DMS153 (cell line): ENCODE measurements around the gene SRCAP.

ENCODE experiments used
- DNase-seq: peaks from one replicate; lab custom pipeline; 2025; lab: John Stamatoyannopoulos, UW

The SRCAP gene

GRCh38 chr16:30757316-30757715, 58.3 kb downstream of the SRCAP start:
- no peak for DNase-seq

DNA sequence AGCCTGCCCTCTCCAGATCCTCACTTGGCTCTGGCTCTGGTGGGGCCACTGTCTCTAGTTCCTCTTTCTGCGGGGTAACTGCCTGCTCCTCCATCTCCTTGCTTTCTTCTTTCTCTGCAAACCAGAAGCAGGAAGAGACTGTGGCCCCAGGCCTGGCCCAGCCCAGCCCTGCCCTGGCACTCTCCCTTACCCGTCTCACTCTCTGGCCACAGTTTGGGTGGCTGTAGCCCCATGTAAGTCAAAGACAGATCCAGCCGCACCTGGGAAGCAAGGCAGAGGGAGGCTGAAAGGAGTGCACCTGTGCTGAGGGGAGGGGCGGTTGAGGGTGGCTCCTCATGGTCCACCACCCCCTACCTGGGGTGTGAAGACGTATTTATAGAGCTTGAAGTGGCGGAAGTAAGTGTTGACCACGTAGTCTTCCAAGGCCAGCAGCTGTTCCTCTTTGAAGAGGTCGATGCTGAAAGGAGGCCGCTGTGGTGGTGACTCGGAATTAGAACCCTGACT, 60.1 kb downstream of the SRCAP start:
- DNase-seq: no peak

DNA sequence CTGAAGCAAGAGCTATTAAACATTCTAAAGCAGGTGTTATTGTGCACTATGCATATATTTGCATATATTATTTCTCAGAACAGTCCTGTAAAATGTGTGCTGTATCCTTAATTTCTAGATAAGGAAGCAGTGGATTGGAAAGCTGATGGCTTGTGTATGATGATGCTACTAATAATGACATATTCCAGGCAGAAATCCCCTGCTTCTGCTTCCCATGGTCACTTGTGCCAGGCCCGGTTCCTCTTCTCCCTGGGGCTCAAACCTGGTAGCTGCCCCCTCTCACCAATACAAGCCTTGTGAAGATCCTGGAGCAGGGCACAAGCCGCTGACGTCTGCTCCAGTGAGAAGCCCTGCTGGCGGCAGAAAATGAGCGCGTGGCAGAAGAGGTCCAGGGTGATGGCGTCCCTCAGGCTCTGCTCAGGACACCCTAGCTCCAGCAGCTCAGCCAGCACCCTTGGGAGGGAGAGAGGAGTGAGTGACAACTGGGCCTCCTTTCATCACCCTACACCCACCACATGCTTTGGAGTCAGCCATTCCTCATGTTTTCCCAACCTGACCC, 61.1 kb downstream of the SRCAP start:
- DNase-seq: no peak

DNA sequence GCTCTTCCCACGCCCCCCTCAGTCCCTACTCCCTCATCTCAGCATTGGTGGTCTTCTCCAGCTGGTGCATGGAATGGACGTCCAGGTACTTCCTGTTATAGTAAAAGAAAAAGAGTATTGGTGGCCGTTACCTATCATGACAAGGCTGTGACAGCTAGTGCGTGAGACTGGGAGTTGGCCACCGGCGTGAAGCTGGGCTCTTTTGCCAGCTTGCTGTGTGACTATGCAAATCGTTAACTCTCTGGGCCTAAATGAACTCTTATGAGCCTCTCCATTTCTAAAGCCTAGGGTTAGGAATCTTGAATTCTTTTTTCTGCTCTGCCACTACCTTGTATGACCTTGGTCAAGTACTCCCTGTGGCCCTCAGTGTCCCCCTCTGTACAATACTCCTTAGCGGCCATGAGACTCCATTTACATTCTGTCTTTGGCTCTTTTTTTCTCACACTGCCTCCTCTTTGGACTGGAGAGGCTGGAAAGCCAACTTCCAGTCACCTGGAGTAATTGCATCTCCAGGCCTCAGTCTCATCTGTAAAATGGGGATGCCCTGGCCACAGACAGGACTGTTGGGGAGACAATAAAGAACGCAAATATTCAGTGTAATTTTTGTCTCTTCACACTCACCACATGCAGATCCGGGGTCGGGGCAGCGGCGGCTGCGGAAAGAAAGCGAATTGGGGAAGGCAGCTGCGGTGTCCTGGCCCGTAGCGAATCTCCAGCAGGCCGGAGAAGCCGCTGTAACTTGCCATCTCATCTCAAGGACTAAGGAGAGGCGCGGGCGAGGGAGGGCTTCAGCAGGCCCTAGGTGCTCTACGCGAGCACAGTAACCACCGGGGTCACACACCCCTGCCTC, 61.8 kb downstream of the SRCAP start:
- DNase-seq: no peak

GRCh38 chr16:30761427-30761927, 62.5 kb downstream of the SRCAP start:
- DNase-seq: peak; percentile 9

DNA sequence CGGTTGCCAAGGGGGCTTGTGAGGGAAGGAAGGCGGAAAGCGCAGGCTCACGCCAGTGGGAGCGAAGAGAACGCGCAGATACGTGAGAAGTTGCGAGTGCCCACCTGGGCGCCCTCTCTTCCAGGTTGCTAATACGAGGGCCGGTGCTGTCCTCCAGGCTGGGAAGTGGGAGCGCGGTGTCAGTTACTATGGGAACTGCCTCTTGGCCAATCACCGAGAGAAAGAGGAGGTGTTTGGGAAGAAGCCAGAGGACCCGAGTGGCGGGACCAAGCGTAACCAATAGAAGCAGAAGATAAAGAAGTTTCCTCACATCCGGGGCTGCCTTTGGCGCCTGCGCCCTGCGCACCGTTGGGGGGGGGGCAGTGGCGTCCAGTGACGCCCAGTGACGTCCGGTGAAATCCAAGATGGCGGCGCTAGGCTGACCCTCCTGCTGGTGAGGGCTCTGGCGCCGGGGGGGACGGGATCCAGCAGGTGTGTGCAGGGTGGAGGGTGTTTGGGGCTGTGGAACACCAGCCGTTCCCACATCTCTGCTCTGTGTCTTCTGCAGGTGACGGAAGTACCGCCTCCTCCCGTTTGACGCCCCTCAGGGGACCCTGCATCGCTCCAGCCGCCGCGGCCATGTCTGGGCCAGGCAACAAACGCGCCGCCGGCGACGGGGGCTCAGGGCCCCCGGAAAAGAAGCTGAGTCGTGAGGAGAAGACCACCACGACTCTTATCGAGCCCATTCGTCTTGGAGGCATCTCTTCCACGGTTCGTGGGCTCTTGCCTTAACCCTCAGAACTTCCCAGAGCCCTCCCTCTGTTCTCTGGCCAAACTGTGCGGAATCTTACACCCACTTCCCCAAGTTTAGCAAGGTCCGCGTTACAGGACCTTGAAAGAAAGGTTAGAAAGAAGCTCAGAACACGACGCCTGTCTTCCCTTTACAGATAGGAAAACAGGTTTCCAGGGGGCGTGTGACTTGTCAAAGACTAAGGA, 63.2 kb downstream of the SRCAP start, which contains the start of the genes CFAP119 and RNF40:
TSS of gene CFAP119 (minus strand) at position 135 of the 975 bp plus-strand sequence. CDS start 314 bp downstream, outside the sequence.
TSS of gene RNF40 (plus strand) at position 395 of the 975 bp plus-strand sequence. CDS start at position 619, 224 bp downstream.
- DNase-seq: peak; percentile 98

DNA sequence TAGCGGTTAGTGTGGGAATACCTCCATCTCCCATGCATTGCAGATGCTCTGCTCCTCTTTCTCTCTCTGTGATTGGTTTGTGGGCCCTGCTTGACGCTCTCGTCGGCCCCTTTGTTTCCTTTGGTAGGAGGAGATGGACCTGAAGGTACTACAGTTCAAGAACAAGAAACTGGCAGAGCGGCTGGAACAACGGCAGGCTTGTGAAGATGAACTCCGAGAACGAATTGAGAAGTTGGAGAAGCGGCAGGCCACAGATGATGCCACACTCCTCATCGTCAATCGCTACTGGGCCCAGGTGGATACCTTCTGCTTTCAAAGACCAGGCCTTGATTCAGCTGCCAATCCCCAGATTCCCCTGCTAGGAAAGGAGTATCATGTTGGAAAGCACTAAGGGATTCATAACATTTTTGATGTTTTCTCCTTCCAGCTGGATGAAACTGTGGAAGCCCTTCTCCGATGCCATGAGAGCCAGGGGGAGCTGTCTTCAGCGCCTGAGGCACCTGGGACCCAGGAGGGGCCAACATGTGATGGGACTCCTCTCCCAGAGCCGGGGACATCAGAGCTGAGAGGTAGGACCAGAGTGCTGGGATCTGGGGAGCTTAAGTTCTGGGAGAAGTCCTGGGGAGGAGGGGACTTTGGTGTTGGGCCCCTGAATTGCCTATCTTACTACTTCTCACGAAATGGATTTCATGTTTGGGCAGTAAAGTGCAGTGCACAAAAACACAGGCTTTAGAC, 64.2 kb downstream of the SRCAP start:
- DNase-seq: no peak

DNA sequence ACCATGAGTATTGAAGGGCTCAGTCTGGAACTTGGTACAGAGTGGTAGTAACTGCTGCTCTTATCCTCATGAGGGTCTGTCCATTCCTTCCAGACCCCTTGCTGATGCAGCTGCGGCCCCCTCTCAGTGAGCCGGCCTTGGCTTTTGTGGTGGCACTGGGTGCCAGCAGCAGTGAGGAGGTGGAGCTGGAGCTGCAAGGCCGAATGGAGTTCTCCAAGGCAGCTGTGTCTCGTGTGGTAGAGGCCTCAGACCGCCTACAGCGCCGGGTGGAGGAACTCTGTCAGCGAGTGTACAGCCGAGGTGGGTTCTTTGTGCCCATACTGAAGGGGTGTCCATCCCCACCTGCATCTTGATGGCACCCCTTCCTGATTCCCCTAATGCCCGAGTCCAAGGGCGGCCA, 65.1 kb downstream of the SRCAP start:
- no peak for DNase-seq

DNA sequence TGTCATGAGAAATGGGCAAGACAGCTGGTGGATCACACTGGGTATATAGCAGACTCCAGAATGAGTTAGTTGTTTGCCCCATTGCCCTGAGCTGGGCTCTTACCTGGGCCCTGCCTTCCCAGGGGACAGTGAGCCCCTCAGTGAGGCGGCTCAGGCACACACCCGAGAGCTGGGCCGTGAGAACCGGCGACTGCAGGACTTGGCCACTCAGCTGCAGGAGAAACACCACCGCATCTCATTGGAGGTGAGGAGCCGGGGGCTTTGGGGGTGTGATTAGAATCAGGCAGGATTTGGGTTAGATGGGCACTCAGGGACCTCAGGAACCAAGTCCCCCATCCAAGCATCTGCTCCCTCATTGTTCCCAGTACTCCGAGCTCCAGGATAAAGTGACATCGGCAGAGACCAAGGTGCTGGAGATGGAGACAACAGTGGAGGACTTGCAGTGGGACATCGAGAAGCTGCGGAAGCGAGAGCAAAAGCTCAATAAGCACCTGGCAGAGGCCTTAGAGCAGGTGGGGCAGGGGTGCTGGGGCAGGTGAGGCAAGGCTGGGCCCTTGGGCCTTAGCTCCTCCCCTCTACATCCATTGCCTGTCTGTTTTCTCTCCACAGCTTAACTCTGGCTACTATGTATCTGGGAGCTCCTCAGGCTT, 66.0 kb downstream of the SRCAP start:
- DNase-seq: no peak

GRCh38 chr16:30766206-30766932, 67.4 kb downstream of the SRCAP start:
- no peak for DNase-seq

GRCh38 chr16:30766933-30767284, 67.9 kb downstream of the SRCAP start:
- no peak for DNase-seq

- DNase-seq: no peak
Measured at GRCh38 chr16:30767767-30768465, 68.9 kb downstream of the SRCAP start.

GRCh38 chr16:30768583-30769181, 69.7 kb downstream of the SRCAP start:
- DNase-seq: no peak

DNA sequence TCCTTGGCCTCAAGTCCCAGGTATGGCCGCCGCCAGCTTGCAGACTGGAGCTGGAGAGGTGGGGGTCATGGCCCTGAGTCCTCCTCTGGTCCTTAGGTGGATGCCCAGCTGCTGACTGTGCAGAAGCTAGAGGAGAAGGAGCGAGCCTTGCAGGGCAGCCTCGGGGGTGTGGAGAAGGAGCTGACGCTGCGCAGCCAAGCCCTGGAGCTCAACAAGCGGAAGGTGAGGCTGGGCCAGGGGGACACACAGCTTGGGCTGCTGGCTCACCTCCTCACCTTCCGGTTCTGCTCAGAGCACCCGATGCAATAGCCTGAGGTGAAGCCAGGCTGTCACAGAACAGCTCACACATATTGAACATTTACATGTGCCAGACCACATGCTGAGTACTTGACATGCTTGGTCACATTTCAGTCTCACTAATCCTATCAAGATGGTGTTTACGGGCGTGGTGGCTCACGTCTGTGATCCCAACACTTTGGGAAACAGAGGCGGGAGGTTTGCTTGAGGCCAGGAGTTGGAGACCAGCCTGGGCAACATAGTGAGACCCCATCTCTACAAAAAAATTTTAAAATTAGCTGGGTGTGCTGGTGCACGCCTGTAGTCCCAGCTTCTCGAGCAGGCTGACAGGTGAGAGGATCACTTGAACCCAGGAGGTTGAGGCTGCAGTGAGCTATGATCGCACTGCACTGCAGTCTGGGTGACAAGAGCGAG, 70.6 kb downstream of the SRCAP start:
- no peak for DNase-seq

GRCh38 chr16:30771726-30772125, 72.8 kb downstream of the SRCAP start:
- DNase-seq: no peak

DNA sequence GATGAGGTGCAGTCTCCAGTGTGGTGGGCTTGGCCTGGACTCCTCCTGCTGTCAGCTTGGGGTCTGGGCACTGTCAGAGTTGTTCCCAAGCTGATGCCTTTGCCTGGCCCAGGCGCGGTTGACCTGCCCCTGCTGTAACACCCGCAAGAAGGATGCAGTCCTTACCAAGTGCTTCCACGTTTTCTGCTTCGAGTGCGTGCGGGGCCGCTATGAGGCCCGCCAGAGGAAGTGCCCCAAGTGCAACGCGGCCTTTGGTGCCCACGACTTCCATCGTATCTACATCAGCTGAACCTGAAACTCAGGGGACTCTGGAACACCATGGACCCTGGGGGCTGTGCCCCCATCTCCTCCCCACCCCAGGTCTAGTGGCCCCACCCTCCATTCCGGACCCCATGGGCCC, 74.9 kb downstream of the SRCAP start:
- DNase-seq: no peak

DNA sequence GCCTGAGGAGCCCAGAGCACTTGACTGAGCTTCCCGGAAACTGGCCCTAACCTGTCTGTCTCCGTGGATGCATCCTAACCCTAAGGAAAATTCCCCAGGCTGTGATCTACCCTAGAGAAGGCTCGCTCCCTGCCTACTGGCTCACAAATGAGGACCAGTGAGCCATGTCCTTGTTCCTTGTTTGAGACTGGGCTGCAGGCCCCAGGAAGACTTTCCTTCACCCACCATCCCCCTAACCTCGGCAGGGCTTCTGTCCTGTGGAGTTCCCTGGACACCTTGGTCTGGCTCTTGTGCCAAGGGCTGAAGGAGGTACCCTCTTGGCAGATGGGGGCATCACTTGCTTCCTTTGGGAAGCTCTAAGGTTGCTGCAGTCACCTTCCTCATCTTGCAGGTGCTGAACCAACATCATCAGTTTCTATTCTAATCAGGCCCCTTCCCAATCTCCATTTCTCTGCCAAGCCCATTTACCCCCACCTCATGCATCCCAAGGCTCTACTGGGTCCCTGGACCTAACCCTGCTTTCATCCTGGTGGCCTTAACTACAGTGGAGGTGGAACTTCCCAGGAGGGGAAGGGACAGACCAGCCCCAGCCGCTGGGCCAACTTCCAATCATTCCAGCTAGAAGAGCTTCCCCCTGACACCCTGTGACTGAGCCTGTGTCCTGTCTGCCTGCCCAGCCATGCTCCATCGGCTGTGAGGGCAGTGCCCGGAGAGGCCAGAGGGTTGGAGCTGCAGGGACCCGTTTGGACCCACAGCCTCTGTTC, 75.6 kb downstream of the SRCAP start:
- no peak for DNase-seq

DNA sequence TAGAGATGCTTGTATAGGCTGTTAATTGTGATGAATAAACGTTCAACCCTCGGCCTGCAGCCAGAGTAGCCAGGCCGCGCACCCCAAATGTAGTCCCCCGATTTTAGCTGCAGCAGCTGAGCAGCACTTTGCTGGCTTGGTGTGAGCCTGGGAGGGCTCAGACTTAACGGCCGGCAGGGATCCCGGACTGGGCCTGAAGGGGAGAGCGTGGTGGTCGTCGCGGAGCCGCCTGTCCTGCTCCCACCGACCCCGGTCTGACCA, 76.1 kb downstream of the SRCAP start:
- no peak for DNase-seq
